Activated CD8-positive, alpha-beta memory T cell treated with anti-CD3 and anti-CD28 coated beads, Interleukin-2, amount 50 U/mL, for 24 hours (primary cell): Measurements from ENCODE around the gene LCORL.
"Not testable (repeated sequence)": the region's sequence is repeated elsewhere in the genome, so short reads cannot be mapped to it uniquely, and the experiment has no call there.

Source experiments
- DNase-seq: peaks from one replicate; pipeline ENCODE4 v3.0.0-alpha.2; 2020; ENCODE audit errors: extremely low read depth

Gene LCORL

DNA sequence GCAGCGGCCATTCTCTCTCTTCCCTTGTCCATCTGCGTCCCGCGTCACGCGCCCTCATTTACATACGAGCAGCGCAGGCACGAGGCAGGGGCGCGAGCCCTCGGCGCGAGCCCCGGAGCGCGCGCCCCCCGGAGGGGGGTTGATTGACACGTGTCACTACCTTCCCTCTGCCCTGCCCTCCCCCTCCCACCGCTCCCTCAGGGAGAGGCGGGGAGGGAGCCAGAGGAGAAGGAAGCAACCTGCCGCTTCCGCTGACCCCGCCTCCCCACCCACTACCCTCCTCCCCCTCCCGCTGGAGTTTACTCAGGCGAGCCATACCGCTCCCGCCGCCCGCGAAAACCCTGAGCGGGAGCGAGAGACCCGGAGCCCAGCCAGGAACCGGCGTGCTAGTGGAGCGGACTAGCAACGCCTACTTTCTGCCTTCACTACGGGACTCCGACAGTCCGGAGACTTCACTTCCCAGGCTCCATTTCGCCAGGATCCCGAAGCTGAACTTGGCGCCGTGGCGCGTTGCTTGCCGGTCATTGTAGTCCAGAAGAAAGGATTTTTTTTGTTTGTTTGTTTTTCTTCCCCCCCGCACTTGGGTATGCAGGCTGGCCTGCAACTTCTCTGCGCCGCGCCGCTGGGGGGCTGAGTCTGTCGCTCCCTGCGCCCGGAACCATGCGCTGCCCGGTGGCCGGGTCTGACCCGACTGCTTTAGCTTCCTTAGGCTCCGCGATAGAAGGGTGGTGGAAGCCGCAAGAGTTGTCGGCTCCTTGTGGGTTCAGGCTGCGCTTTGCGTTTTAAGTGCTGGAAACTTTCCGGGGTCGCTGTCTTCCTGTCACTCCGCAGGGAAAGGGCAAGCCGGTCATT, at the start of gene LCORL:
TSS of gene LCORL (minus strand) at position 36 of the 852 bp plus-strand sequence. CDS start at position 32, 4 bp downstream.
- DNase-seq: peak; percentile 68

DNA sequence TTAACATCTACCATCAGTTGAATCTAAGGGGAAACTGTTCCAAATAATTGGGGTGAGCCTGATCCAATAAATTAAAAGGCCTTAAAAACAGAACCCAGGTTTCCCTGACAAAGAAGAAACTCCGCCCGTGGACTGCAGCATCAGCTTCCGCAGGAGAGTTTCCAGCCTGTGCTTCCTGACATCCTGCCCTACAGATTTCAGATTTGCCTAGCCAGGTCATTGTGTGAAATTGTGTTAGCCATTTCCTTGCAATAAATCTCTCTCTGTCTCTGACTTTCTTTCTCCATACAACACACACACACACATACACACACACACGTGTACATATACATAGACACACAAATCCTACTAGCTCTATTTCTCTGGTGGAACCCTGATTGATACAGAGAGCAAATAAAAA, 48.3 kb upstream of the LCORL start:
- DNase-seq: no peak

DNA sequence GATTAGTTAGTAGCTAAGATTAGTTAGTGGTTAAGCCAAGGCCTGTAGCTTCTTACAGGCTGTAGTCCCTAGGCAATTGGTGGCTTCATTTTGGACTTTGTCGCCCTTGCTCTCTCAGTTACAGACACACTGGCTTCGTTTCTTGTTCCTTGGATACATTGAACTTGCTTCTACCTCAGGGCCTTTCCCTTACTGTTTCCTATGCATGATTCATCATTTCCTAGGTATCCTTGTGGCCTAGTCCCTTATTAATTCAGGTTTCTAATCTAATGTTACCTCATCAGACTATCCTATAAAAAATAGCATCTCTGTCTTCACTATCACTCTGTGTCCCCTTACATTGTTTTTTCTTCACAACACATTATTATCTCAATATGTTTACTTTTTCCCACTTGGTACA, 45.5 kb upstream of the LCORL start:
- no peak for DNase-seq

- DNase-seq: no peak
Observed at GRCh38 chr4:18063079-18063478, 41.5 kb upstream of the LCORL start.

DNA sequence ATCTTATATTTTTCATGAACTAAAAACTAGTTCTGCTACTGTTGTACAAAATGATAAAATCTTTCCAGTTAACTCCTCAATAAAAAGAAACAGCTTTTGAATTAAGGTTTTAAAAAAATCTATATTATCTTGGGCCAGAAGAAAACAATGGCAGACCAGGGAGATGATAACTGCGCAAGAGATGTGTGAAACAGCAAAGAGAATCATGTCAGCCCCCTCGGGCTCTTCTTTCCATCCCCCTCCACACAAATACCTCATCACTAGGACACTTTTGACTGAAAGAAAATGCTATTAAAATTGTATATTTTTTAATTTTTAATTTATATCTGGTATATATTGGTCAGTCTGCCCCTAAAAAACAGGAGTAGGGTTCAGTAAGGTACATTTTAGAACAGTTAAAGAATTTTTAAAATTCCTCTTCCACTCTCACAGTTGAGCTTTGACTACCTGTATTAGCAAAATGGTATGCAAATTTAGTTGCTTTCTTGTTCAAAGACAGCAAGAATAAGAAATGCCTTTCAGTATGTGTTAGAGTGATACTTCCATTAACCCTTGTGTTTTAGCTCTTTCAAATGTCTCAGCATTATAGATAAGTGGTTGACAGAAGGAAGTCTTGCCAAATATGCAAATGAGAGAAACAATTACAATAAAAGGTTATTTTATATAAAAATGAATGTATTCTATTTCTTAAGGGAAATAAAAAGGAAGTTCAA, 36.4 kb upstream of the LCORL start:
- DNase-seq: no peak

GRCh38 chr4:18056030-18056429, 34.5 kb upstream of the LCORL start:
- DNase-seq: no peak

GRCh38 chr4:18052158-18052557, 30.6 kb upstream of the LCORL start:
- no peak for DNase-seq

DNA sequence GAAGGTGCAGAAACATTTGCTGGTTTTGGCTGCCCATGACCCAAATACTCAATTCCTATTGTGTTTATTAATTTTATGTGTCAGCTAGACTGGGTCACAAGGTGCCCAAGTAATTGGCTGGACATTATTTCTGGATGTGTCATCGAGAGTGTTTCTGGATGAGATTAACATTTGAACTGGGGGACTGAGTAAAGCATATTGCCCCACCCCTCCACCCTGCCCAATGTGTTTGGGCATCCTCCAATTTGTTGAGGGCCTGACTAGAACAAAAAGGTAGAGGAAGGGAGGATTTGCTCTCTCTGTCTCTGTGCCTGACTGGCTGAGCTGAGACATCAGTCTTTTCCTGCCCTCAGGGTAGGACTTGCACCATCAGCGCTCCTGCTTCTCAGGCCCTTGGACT, 29.7 kb upstream of the LCORL start:
- DNase-seq: no peak

- DNase-seq: no peak
Observed at GRCh38 chr4:18050448-18050847, 28.9 kb upstream of the LCORL start.

- no peak for DNase-seq
Observed at GRCh38 chr4:18049446-18049845, 27.9 kb upstream of the LCORL start.

- no peak for DNase-seq
Observed at GRCh38 chr4:18042754-18043153, 21.2 kb upstream of the LCORL start.

- DNase-seq: no peak
Observed at GRCh38 chr4:18042012-18042411, 20.5 kb upstream of the LCORL start.

DNA sequence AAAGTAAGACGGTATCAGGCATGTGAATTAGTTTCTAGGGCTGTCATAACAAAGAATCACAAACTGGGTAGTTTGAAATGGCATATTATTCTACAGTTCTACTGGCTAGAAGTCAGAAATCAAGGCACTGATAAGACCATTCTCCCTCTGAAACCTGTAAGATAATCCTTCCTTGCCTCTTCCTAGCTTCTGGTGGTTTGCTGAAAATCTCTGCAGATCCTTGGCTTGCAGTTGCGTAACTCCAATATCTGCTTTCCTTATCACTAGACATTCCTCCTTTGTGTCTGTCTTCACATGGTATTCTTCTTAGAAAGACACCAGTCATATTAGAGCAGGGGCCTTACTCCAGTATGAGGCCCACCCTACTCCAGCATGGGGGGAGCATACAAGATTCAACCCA, 19.6 kb upstream of the LCORL start:
- DNase-seq: no peak

- no peak for DNase-seq
Observed at GRCh38 chr4:18039113-18039512, 17.6 kb upstream of the LCORL start.

GRCh38 chr4:18036369-18036768, 14.8 kb upstream of the LCORL start:
- not testable (repeated sequence) for DNase-seq

GRCh38 chr4:18034099-18034498, 12.5 kb upstream of the LCORL start:
- no peak for DNase-seq

DNA sequence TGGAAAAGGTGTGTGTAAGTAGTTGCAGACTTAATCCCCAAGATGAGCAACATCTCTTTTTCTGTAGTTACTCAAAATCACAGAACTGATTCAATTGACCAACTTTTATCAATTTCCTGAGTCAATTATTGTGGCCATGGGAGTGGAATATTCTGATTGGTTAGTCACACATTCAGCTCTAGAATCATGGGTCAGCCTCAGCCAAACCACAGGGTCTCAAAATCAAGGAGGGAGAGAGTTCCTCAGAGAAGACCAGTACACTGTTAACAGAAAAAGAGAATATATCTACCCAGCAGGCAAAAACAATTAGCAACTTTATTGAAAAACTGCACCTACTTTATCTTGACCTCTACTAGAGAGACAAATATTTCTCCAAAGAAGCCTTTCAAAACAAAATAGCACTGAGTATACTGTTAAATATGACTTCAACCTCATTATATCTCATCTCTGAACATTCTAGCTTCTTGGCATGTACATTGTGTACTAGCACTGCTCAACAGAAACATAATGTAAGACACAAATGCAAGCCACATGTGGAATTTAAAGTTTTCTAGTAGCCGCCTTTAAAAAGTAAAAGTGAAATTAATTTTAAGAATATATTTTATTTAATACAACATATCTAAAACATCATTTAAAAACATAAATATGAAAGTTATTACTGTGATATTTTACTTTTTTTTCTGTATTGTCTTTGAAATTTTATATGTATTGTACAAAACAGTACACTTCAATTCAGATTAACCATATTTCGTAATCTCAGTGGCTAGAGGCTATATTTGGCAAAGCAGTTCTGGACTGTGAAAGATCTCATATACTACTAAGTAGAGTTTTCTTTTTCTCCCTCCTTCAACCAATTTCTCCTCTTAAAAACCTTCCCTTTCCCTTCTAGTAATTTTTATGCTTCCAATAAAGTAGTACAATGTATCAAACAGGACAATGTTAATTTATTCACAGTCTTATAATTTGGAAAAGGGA, 11.8 kb upstream of the LCORL start:
- DNase-seq: no peak

- DNase-seq: no peak
Observed at GRCh38 chr4:18025288-18025687, 3.7 kb upstream of the LCORL start.

- no peak for DNase-seq
Observed at GRCh38 chr4:18022572-18023050, 1.1 kb upstream of the LCORL start.

DNA sequence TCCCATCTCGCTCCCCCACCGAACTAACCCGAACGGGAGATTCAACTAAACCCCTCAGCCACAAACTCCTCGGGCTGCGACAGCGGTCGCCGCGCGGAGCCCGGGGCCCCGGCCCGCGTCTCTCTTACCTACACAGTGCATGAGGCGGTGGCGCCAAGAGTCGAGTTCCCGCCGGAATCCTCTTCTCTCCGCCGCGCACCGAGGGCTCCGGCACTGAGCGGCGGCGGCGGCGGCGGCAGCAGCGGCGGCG, 160 bp downstream of the LCORL start:
- no peak for DNase-seq

DNA sequence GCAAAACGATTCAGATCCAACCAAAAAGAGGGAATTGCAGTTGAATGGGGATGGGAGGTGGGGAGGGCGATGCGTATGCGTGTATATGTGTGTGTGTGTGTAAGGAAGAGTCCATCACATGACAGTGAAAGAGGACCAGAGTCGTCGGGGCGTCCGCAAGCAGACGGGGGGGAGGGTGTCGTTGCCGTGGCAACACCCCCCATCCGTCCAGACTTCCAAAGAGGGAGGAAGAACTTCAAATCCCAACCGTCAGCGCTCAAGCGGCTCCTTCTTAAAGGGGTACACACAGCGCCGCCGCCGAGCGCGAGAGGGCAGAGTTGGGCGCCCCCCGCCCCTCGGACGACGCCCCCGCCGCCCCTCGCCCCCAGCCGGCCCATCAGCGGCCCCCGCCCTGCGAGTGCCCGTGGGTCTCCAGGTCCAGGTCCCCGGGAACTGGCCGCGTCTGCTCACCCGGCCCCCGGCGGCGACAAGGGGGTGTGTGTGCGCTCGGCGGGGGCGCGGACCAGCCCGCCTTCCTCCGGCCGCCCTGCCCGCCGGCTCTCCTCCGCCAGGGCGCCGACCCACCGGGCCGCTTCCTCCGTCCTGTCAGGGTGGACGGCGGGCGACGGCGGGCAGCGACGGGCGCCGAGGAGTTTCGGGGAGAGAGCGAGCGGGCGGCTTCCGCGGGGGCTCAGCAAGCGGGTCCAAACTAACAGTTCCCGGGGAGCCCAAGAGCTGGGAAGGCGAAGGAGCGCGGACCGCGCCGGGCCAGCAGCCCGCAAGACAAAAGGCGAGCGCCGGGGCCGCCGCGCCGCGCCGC, 685 bp downstream of the LCORL start:
- no peak for DNase-seq
